BJ (cell line): ENCODE results near the gene C16orf74. TPM values are rescaled to one million over a fixed set of nuclear protein-coding genes. Genes with fewer than 3 reads are reported as not detected.

ENCODE experiments used
- CTCF ChIA-PET: fragments of 350-600 bp; formaldehyde crosslinking; extraction: SDS; loops from one replicate; lab custom pipeline; 2021; ENCODE audit warnings: antibody characterized with exemption, inconsistent platforms; lab: Yijun Ruan, JAX
- POLR2A ChIA-PET: fragments of 300-600 bp; sonication (Branson Sonifier 250); formaldehyde crosslinking; extraction: SDS; loops from one replicate; lab custom pipeline; 2021; ENCODE audit warnings: antibody characterized with exemption; lab: Charles Lee
- DNase-seq: peaks from one replicate; pipeline ENCODE4 v3.0.0-alpha.2; 2011; ENCODE audit warnings: low read depth
- H3K27me3 ChIP-seq: 2 replicates; pipeline ENCODE4 v1.6.0; 2011; ENCODE audit warnings: low read length; ENCODE audit not compliant: control insufficient read depth, insufficient read depth
- H3K36me3 ChIP-seq: 2 replicates; pipeline ENCODE4 v1.5.1; 2011; ENCODE audit warnings: low read length; ENCODE audit not compliant: control insufficient read depth, insufficient read depth
- H3K4me3 ChIP-seq: 2 replicates; pipeline ENCODE4 v1.5.1; 2011; ENCODE audit warnings: low read depth, mild to moderate bottlenecking, control low read depth, low read length
- polyA plus RNA-seq: library from polyadenylated mRNA; depleted of rRNA; stranded (reverse); fragments of >200 nt; gene quantifications from 2 replicates; pipeline ENCODE4 v1.2.3, GENCODE V29; 2011
- TF ChIP-seq, protein P1 (sequence below): IDR thresholded peaks from 2 replicates; pipeline ENCODE4 v1.5.1; 2011; ENCODE audit warnings: low read depth, mild to moderate bottlenecking, control low read depth, inconsistent platforms, low read length, moderate library complexity; ENCODE audit not compliant: insufficient read depth

The C16orf74 gene
- polyA plus RNA-seq, 1 experiment, result 2.9 TPM

DNA sequence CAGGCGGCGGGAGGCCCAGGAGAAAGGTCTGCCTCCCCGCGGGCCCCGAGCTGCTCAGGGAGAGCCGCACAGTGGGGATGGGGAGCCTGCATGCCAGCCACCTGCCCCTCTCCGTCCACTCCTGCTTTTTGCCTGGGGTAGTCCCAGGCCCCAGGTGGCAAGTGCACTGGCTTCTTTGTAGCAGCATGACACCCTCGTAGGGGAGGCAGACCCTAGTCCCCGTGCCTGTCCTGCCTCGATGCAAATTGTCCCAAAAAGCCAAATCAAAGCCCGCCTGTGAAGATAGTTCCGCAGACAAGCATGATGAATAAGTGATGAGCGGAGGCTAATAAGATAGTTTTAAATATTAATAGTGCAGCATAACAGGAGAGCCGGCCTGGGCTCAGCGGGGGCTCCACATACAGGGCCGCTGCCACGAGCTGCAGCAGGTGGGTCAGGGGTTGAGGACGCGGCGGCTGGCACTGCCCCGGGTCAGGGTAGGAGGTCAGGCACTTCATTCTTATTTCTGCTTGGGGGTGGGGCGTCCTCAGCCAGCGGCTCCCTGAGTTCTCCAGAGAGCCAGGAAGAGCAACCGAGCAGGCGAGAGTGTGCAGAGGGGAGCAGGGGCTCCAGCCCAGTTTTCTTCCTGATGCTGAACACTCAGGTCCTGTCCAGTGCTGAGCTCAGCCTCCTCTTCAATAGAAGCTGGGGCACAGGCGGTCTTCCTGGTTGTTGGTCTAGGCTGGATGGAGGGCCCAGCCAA lies 89.0 kb downstream of the C16orf74 start:
- TF ChIP-seq, protein P1, sequence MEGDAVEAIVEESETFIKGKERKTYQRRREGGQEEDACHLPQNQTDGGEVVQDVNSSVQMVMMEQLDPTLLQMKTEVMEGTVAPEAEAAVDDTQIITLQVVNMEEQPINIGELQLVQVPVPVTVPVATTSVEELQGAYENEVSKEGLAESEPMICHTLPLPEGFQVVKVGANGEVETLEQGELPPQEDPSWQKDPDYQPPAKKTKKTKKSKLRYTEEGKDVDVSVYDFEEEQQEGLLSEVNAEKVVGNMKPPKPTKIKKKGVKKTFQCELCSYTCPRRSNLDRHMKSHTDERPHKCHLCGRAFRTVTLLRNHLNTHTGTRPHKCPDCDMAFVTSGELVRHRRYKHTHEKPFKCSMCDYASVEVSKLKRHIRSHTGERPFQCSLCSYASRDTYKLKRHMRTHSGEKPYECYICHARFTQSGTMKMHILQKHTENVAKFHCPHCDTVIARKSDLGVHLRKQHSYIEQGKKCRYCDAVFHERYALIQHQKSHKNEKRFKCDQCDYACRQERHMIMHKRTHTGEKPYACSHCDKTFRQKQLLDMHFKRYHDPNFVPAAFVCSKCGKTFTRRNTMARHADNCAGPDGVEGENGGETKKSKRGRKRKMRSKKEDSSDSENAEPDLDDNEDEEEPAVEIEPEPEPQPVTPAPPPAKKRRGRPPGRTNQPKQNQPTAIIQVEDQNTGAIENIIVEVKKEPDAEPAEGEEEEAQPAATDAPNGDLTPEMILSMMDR, result no peak
- no peak overlapping the region for H3K4me3 ChIP-seq
- H3K27me3 ChIP-seq, result no peaks in the 10 kb centered on the region
- ChIA-PET CTCF (no interaction called here), POLR2A (no interaction called here)
- DNase-seq, result no peak
- H3K36me3 ChIP-seq, result peaks cover 69% of the 10 kb centered on the region

- TF ChIP-seq, protein P1, result no peak
- peaks cover 68% of the 10 kb centered on the region for H3K36me3 ChIP-seq
- CTCF ChIA-PET, result interaction anchor here (0.7 to 2.5 kb wide), 2 partner anchors 13 to 55 kb away, joined by 4 to 17 read pairs; no protein-coding TSS in a partner anchor
- H3K4me3 ChIP-seq, result no peak overlapping the region
- no peaks in the 10 kb centered on the region for H3K27me3 ChIP-seq
- DNase-seq, result no peak
- POLR2A ChIA-PET, result no interaction called here
These were observed 89.8 kb downstream of the C16orf74 start for GRCh38 chr16:85660843-85661739.

- CTCF ChIA-PET, result interaction anchor here (0.6 to 2.5 kb wide), 5 partner anchors 14 to 58 kb away, joined by 3 to 17 read pairs (median 4); no protein-coding TSS in a partner anchor
- no peak for DNase-seq
- Histone ChIP-seq H3K4me3 (no peak overlapping the region), H3K27me3 (no peaks in the 10 kb centered on the region), H3K36me3 (peaks cover 68% of the 10 kb centered on the region)
- TF ChIP-seq, protein P1, result peak; percentile 93
- POLR2A ChIA-PET, result no interaction called here
These were observed 90.9 kb downstream of the C16orf74 start for GRCh38 chr16:85659805-85660511.

- H3K4me3 ChIP-seq, result no peak overlapping the region
- H3K36me3 ChIP-seq, result peaks cover 67% of the 10 kb centered on the region
- ChIA-PET POLR2A (no interaction called here), CTCF (interaction anchor here (0.6 to 2.5 kb wide), 7 partner anchors 9 to 58 kb away, joined by 3 to 17 read pairs (median 4); no protein-coding TSS in a partner anchor)
- no peak for DNase-seq
- TF ChIP-seq, protein P1, result no peak
- no peaks in the 10 kb centered on the region for H3K27me3 ChIP-seq
These were observed 91.6 kb downstream of the C16orf74 start for GRCh38 chr16:85659336-85659735.
